Liver (tissue), 9 donors: ENCODE measurements around the gene EIF3L. TPM values are rescaled to one million over a fixed set of nuclear protein-coding genes. Genes with fewer than 3 reads are reported as not detected.

Source experiments
- DNase-seq: peaks from one replicate; pipeline ENCODE4 v3.0.0-alpha.2; 2017; ENCODE audit warnings: low spot score
- H3K27ac ChIP-seq, 2 donors: one replicate each; pipeline ENCODE4 v1.7.0; 2013; ENCODE audit warnings: inconsistent platforms in 2 of 2, low read length in 2 of 2, control low read depth in 1 of 2, low read depth in 1 of 2, mild to moderate bottlenecking in 1 of 2
- H3K27me3 ChIP-seq, 4 donors: one replicate each; pipeline versions ENCODE4 v1.6.1 to v1.7.0; 2013; ENCODE audit warnings: low read length in 3 of 4, inconsistent platforms in 1 of 4, mild to moderate bottlenecking in 1 of 4, moderate library complexity in 1 of 4; ENCODE audit not compliant: control insufficient read depth in 4 of 4, insufficient read depth in 4 of 4
- H3K36me3 ChIP-seq, 4 donors: one replicate each; pipeline versions ENCODE4 v1.6.1 to v1.7.0; 2013; ENCODE audit warnings: low read length in 3 of 4, mild to moderate bottlenecking in 3 of 4, low read depth in 1 of 4, moderate library complexity in 1 of 4; ENCODE audit not compliant: control insufficient read depth in 4 of 4, insufficient read depth in 3 of 4
- H3K4me1 ChIP-seq, 4 donors: one replicate each; pipeline versions ENCODE4 v1.6.1 to v1.7.0; 2013; ENCODE audit warnings: low read length in 3 of 4, mild to moderate bottlenecking in 3 of 4, moderate library complexity in 1 of 4; ENCODE audit not compliant: control insufficient read depth in 4 of 4, insufficient read depth in 4 of 4
- H3K4me3 ChIP-seq, 3 donors: one replicate each; pipeline versions ENCODE4 v1.6.1 to v1.7.0; 2013; ENCODE audit warnings: low read length in 3 of 3, control low read depth in 1 of 3, low read depth in 1 of 3, mild to moderate bottlenecking in 1 of 3
- H3K9ac ChIP-seq, 2 donors: one replicate each; pipeline ENCODE4 v1.7.0; 2013; ENCODE audit warnings: low read length in 2 of 2, mild to moderate bottlenecking in 2 of 2, moderate library complexity in 2 of 2, control low read depth in 1 of 2, low read depth in 1 of 2
- H3K9me3 ChIP-seq, 4 donors: one replicate each; pipeline versions ENCODE4 v1.6.1 to v1.7.0; 2013; ENCODE audit warnings: low read length in 3 of 4; ENCODE audit not compliant: control insufficient read depth in 4 of 4
- ATF3 ChIP-seq: IDR thresholded peaks from 2 replicates; pipeline ENCODE4 v1.6.1; 2016; ENCODE audit warnings: antibody characterized with exemption
- CTCF ChIP-seq: fragments of 150-350 bp; IDR thresholded peaks from 2 replicates; pipeline ENCODE4 v1.5.1; 2017; ENCODE audit warnings: improper control_type of control experiment, low read depth, low read length; ENCODE audit not compliant: missing input control
- EGR1 ChIP-seq, 2 donors: IDR thresholded peaks; 2 replicates each; pipeline ENCODE4 v1.6.1; 2016 to 2018; ENCODE audit warnings: antibody characterized with exemption in 2 of 2, low read depth in 2 of 2
- FOXA1 ChIP-seq: IDR thresholded peaks from 2 replicates; pipeline ENCODE4 v1.6.1; 2016; ENCODE audit warnings: antibody characterized with exemption
- FOXA2 ChIP-seq: IDR thresholded peaks from 2 replicates; pipeline ENCODE4 v1.6.1; 2016; ENCODE audit warnings: antibody characterized with exemption
- GABPA ChIP-seq, 2 donors: IDR thresholded peaks in 1 of 2; conservative IDR thresholded peaks in 1 of 2; 2 replicates each; pipeline ENCODE4 v1.6.1; 2016; ENCODE audit warnings: antibody characterized with exemption in 2 of 2, mild to moderate bottlenecking in 1 of 2, moderate library complexity in 1 of 2
- HNF4A ChIP-seq, 2 donors: conservative IDR thresholded peaks; 2 replicates each; pipeline ENCODE4 v1.6.1; 2016; ENCODE audit warnings: antibody characterized with exemption in 2 of 2, mild to moderate bottlenecking in 2 of 2
- HNF4G ChIP-seq: IDR thresholded peaks from 2 replicates; pipeline ENCODE4 v1.6.1; 2016; ENCODE audit warnings: antibody characterized with exemption
- JUND ChIP-seq, 2 donors: IDR thresholded peaks; 2 replicates each; pipeline ENCODE4 v1.6.1; 2016; ENCODE audit warnings: antibody characterized with exemption in 2 of 2
- MAX ChIP-seq: IDR thresholded peaks from 2 replicates; pipeline ENCODE4 v1.6.1; 2016; ENCODE audit warnings: antibody characterized with exemption
- NR2F2 ChIP-seq: IDR thresholded peaks from 2 replicates; pipeline ENCODE4 v1.6.1; 2016; ENCODE audit warnings: antibody characterized with exemption
- RAD21 ChIP-seq, 2 donors: IDR thresholded peaks; 2 replicates each; pipeline ENCODE4 v1.6.1; 2016; ENCODE audit warnings: antibody characterized with exemption in 2 of 2, mild to moderate bottlenecking in 2 of 2
- RXRA ChIP-seq, 2 donors: IDR thresholded peaks; 2 replicates each; pipeline ENCODE4 v1.6.1; 2017 to 2018; ENCODE audit warnings: antibody characterized with exemption in 2 of 2, mild to moderate bottlenecking in 1 of 2
- SP1 ChIP-seq: IDR thresholded peaks from 2 replicates; pipeline ENCODE4 v1.6.1; 2018; ENCODE audit warnings: antibody characterized with exemption, mild to moderate bottlenecking
- YY1 ChIP-seq: IDR thresholded peaks from 2 replicates; pipeline ENCODE4 v1.6.1; 2016; ENCODE audit warnings: antibody characterized with exemption, mild to moderate bottlenecking
- ZBTB33 ChIP-seq: IDR thresholded peaks from 2 replicates; pipeline ENCODE4 v1.6.1; 2016; ENCODE audit warnings: antibody characterized with exemption
- WGBS: extraction: QIAGEN DNeasy Blood & Tissue Kit; methylation state at CpG from one replicate; pipeline ENCODE4 v1.1.7; 2013; 5-methylcytosine and 5-hydroxymethylcytosine counted together
- polyA plus RNA-seq, 2 donors: library from polyadenylated mRNA; stranded (reverse) in 1 of 2; unstranded in 1 of 2; fragments of 200-250 nt in 1 of 2; fragments of >200 nt in 1 of 2; fragmentation: Nextera tagmentation in 1 of 2; extraction: Ambion mirVana in 1 of 2; gene quantifications; one replicate each; pipeline versions ENCODE4 v1.2.1 to v1.2.3, GENCODE V29; 2013 to 2015
- total RNA-seq, 2 donors: library from RNA; depleted of rRNA; stranded (reverse); fragments of >200 nt; gene quantifications; one replicate each; pipeline ENCODE4 v1.2.3, GENCODE V29; 2014
- TF ChIP-seq, protein P1 (sequence below): IDR thresholded peaks from 2 replicates; pipeline ENCODE4 v1.6.1; 2016; ENCODE audit warnings: antibody characterized with exemption, mild to moderate bottlenecking
- donor health status: healthy.
- donor health status: healthy.
- donor health status: healthy.
- donor health status: healthy.
- donor health status: healthy.

EIF3L gene
- total and polyA plus RNA-seq, 4 donors = 103 to 217 (median 111) TPM

DNA sequence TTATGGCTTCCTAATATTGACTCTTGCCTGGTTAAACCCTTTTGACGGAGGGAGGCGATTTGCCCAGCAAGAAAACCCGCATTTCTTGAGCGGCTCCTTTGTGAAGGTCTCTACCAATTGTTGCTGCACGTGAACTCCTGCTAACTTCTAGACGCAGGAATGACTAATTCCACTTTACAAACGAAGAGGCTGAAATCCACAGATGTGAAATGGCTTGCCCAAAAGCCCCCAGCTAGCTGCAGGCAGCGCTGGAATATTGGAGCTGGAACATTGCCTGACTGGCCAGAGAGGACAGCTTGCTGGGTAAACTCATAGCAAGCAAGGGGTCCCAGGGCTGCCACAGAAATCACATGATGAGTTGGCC is 40.9 kb upstream of the EIF3L start:
- TF ChIP-seq NR2F2 = no peak
- no peak for TF ChIP-seq ATF3
- no peak for TF ChIP-seq EGR1 (IDR thresholded peaks at IDR 0.05; ENCODE audit: low read depth in 2 of 2)
- no peak for TF ChIP-seq YY1
- no peak for TF ChIP-seq HNF4A (conservative IDR thresholded peaks at IDR 0.05)
- no peak for TF ChIP-seq CTCF
- TF ChIP-seq FOXA1 = no peak
- no peak for TF ChIP-seq ZBTB33
- TF ChIP-seq HNF4G = no peak
- TF ChIP-seq, protein P1, sequence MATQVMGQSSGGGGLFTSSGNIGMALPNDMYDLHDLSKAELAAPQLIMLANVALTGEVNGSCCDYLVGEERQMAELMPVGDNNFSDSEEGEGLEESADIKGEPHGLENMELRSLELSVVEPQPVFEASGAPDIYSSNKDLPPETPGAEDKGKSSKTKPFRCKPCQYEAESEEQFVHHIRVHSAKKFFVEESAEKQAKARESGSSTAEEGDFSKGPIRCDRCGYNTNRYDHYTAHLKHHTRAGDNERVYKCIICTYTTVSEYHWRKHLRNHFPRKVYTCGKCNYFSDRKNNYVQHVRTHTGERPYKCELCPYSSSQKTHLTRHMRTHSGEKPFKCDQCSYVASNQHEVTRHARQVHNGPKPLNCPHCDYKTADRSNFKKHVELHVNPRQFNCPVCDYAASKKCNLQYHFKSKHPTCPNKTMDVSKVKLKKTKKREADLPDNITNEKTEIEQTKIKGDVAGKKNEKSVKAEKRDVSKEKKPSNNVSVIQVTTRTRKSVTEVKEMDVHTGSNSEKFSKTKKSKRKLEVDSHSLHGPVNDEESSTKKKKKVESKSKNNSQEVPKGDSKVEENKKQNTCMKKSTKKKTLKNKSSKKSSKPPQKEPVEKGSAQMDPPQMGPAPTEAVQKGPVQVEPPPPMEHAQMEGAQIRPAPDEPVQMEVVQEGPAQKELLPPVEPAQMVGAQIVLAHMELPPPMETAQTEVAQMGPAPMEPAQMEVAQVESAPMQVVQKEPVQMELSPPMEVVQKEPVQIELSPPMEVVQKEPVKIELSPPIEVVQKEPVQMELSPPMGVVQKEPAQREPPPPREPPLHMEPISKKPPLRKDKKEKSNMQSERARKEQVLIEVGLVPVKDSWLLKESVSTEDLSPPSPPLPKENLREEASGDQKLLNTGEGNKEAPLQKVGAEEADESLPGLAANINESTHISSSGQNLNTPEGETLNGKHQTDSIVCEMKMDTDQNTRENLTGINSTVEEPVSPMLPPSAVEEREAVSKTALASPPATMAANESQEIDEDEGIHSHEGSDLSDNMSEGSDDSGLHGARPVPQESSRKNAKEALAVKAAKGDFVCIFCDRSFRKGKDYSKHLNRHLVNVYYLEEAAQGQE = no peak
- TF ChIP-seq SP1 = no peak
- no peak for TF ChIP-seq FOXA2
- TF ChIP-seq MAX = no peak
- no peak for TF ChIP-seq JUND (IDR thresholded peaks at IDR 0.05)
- TF ChIP-seq RAD21 (IDR thresholded peaks at IDR 0.05) = no peak
- TF ChIP-seq GABPA (IDR thresholded peaks at IDR 0.05 in 1 of 2, conservative IDR thresholded peaks at IDR 0.05 in 1 of 2) = no peak
- no peak for TF ChIP-seq RXRA (IDR thresholded peaks at IDR 0.05)
- 7% methylated on average over 8 of the region's 8 CpGs for WGBS
- H3K4me1 ChIP-seq = peaks cover 8 to 46% (median 40%) of the 10 kb centered on the region in 4 donors

More for the DNA sequence above, 40.9 kb upstream of the EIF3L start:
- Histone ChIP-seq H3K4me3 (peak overlapping the region; percentile 61 to 91 (median 82)), H3K27ac (peak overlapping the region; percentile 70 to 83), H3K9ac (peak overlapping the region; percentile 36 to 40), H3K27me3 (no peaks in the 10 kb centered on the region), H3K9me3 (no peaks in the 10 kb centered on the region), H3K36me3 (peaks cover 0 to under 1% (median 0%) of the 10 kb centered on the region in 4 donors)
- no peak for DNase-seq
